Left ventricle myocardium inferior (tissue), 1 donor: ENCODE data around the gene MYH1. TPM values are rescaled to one million over a fixed set of nuclear protein-coding genes. Genes with fewer than 3 reads are reported as not detected.

Experiments used
- DNase-seq: peaks from one replicate; pipeline ENCODE4 v3.0.0-alpha.2; 2020
- H3K27ac ChIP-seq: fragments of 200-600 bp; replicated peaks from 2 replicates; pipeline ENCODE4 v1.8.0; 2021
- H3K27me3 ChIP-seq: fragments of 200-600 bp; 2 replicates; pipeline ENCODE4 v1.8.0; 2021; ENCODE audit warnings: low read depth
- H3K36me3 ChIP-seq: fragments of 200-600 bp; 2 replicates; pipeline ENCODE4 v1.8.0; 2021
- H3K4me1 ChIP-seq: fragments of 200-600 bp; 2 replicates; pipeline ENCODE4 v1.8.0; 2021
- H3K4me3 ChIP-seq: fragments of 200-600 bp; 2 replicates; pipeline ENCODE4 v1.8.0; 2021; ENCODE audit warnings: mild to moderate bottlenecking, moderate library complexity
- H3K9me3 ChIP-seq: fragments of 200-600 bp; replicated peaks from 2 replicates; pipeline ENCODE4 v1.8.0; 2021
- CTCF ChIP-seq: fragments of 200-600 bp; IDR thresholded peaks from 2 replicates; pipeline ENCODE4 v1.8.0; 2021; ENCODE audit warnings: antibody characterized with exemption, mild to moderate bottlenecking, borderline replicate concordance
- intact Hi-C: fragments of 100-400 bp; cut with micrococcal nuclease; formaldehyde crosslinking; loops from one replicate; pipeline ENCODE4 v1.11.0; 2022
- total RNA-seq: library from RNA; stranded (reverse); fragmentation: NEBNext Ultra II Directional; extraction: Animal tissue kit (Norgen Biotek cat#: 25700); gene quantifications from one replicate; pipeline ENCODE4 v1.2.1, GENCODE V29; 2021
- donor health status: DM: no; HTN: yes; CAD: no; lungs with severe emphysema.

Gene MYH1
- total RNA-seq, 1 donor from 2014 or later = 0.14 TPM

DNA sequence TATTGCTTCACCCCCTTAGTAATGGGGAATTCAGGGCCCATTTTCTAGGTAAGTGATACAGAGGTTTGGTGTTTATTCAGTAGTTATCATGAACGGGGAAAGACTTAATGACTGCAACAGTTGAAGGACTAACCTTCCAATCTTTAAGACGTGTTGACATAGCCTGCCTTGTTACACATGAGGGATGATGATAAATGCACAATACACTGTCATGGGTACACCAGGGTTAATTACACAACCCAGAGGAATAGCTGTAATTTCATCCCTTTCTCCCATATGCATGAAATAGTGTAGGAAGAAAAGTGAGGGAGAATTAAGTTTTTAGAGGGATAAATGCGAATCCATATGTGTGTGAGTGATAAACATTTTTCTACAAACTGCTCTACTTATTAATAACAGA is 59.6 kb downstream of the MYH1 start:
- intact Hi-C loops = no loop called here
- Histone ChIP-seq H3K4me3 (no peak overlapping the region), H3K4me1 (no peaks in the 10 kb centered on the region), H3K9me3 (no peaks in the 10 kb centered on the region), H3K27ac (no peak overlapping the region), H3K36me3 (no peaks in the 10 kb centered on the region), H3K27me3 (peaks cover 16% of the 10 kb centered on the region)
- no peak for DNase-seq
- TF ChIP-seq CTCF = no peak

- intact Hi-C loops = no loop called here
These were observed 60.4 kb downstream of the MYH1 start for GRCh38 chr17:10457952-10458351.

GRCh38 chr17:10447026-10447931 is 71.1 kb downstream of the MYH1 start:
- H3K4me3 ChIP-seq = no peak overlapping the region
- no peaks in the 10 kb centered on the region for H3K9me3 ChIP-seq
- intact Hi-C loops = no loop called here
- no peak for DNase-seq
- no peaks in the 10 kb centered on the region for H3K36me3 ChIP-seq
- no peaks in the 10 kb centered on the region for H3K27me3 ChIP-seq
- TF ChIP-seq CTCF = no peak
- H3K27ac ChIP-seq = no peak overlapping the region
- no peaks in the 10 kb centered on the region for H3K4me1 ChIP-seq

More at GRCh38 chr17:10457952-10458351, 60.4 kb downstream of the MYH1 start:
- Histone ChIP-seq H3K4me1 (no peaks in the 10 kb centered on the region), H3K9me3 (no peaks in the 10 kb centered on the region), H3K27me3 (peaks cover 16% of the 10 kb centered on the region), H3K36me3 (no peaks in the 10 kb centered on the region), H3K27ac (no peak overlapping the region), H3K4me3 (no peak overlapping the region)
- no peak for TF ChIP-seq CTCF
- no peak for DNase-seq

Other genes starting within 250 kb of the MYH1 start
- not detected for gene MYH13, start 145.5 kb downstream of the MYH1 start, total RNA-seq
- gene MYH8, start 96.6 kb downstream of the MYH1 start, total RNA-seq = not detected
- gene MYH4, start 49.0 kb downstream of the MYH1 start, total RNA-seq = not detected
- gene MYH2, start 31.1 kb upstream of the MYH1 start, total RNA-seq = 0.33 TPM
- gene MYH3, start 138.8 kb upstream of the MYH1 start, total RNA-seq = 0.88 TPM
- gene SCO1, start 179.0 kb upstream of the MYH1 start, total RNA-seq = 36.8 TPM
- gene ADPRM, start 179.1 kb upstream of the MYH1 start, total RNA-seq = 4.2 TPM
- gene TMEM220, start 211.5 kb upstream of the MYH1 start, total RNA-seq = 6.4 TPM